Lung (tissue), 12 donors: Measurements from ENCODE around the gene RING1. TPM values are rescaled to one million over a fixed set of nuclear protein-coding genes. Genes with fewer than 3 reads are reported as not detected.

ENCODE experiments used
- ATAC-seq: fragments of 200-7000 bp; cut with Tn5 transposase; one replicate; pipeline ENCODE4 v1.9.1; 2020; ENCODE audit warnings: moderate number of reproducible peaks; ENCODE audit not compliant: insufficient read depth, low FRiP score
- DNase-seq, 3 donors: peaks; one replicate each; pipeline ENCODE4 v3.0.0-alpha.2; 2013 to 2017
- H3K27ac ChIP-seq, 2 donors: one replicate each; pipeline ENCODE4 v1.5.1; 2013; ENCODE audit warnings: mild to moderate bottlenecking in 2 of 2, moderate library complexity in 2 of 2, control low read depth in 1 of 2, inconsistent platforms in 1 of 2, low read depth in 1 of 2, low read length in 1 of 2
- H3K27me3 ChIP-seq, 3 donors: one replicate each; pipeline ENCODE4 v1.5.1; 2013; ENCODE audit warnings: low read length in 2 of 3; ENCODE audit not compliant: control insufficient read depth in 3 of 3, insufficient read depth in 3 of 3
- H3K36me3 ChIP-seq, 4 donors: one replicate each; pipeline ENCODE4 v1.5.1; 2013; ENCODE audit warnings: low read length in 4 of 4, mild to moderate bottlenecking in 1 of 4, moderate library complexity in 1 of 4; ENCODE audit not compliant: control insufficient read depth in 4 of 4, insufficient read depth in 4 of 4
- H3K4me1 ChIP-seq, 5 donors: one replicate each; pipeline ENCODE4 v1.5.1; 2013; ENCODE audit warnings: low read length in 5 of 5, mild to moderate bottlenecking in 2 of 5, moderate library complexity in 1 of 5; ENCODE audit not compliant: control insufficient read depth in 5 of 5, insufficient read depth in 5 of 5
- H3K4me3 ChIP-seq: one replicate; pipeline ENCODE4 v1.5.1; 2013; ENCODE audit warnings: mild to moderate bottlenecking, control low read depth, moderate library complexity
- H3K9ac ChIP-seq, 2 donors: one replicate each; pipeline ENCODE4 v1.5.1; 2013; ENCODE audit warnings: low read length in 2 of 2, control low read depth in 1 of 2; ENCODE audit not compliant: insufficient read depth in 1 of 2
- H3K9me3 ChIP-seq, 4 donors: one replicate each; pipeline ENCODE4 v1.5.1; 2013; ENCODE audit warnings: low read length in 3 of 4, mild to moderate bottlenecking in 1 of 4, moderate library complexity in 1 of 4; ENCODE audit not compliant: control insufficient read depth in 4 of 4, insufficient read depth in 3 of 4
- CTCF ChIP-seq: IDR thresholded peaks from 2 replicates; pipeline ENCODE4 v1.5.1; 2012; ENCODE audit warnings: mild to moderate bottlenecking; ENCODE audit errors: control extremely low read depth, extremely low read depth
- WGBS, 2 donors: extraction: QIAGEN DNeasy Blood & Tissue Kit; methylation state at CpG; one replicate each; pipeline ENCODE4 v1.1.7; 2013; 5-methylcytosine and 5-hydroxymethylcytosine counted together
- polyA plus RNA-seq, 2 donors: library from polyadenylated mRNA; stranded (reverse); fragments of 200-250 nt; gene quantifications; one replicate each; pipeline ENCODE4 v1.2.1, GENCODE V29; 2013
- total RNA-seq, 2 donors: library from RNA; depleted of rRNA in 1 of 2; stranded (reverse); fragments of >200 nt in 1 of 2; gene quantifications; one replicate each; pipeline ENCODE4 v1.2.1, GENCODE V29; 2014 to 2021
- donor health status: control.
- donor health status: control.
- donor health status: Bipolar disorder and iron deficiency.
- donor health status: healthy.
- donor health status: DM: yes; HTN: yes; CAD: no.

Gene RING1
- total and polyA plus RNA-seq, 4 donors, result 30.0 to 46.6 (median 38.9) TPM

- Histone ChIP-seq H3K27ac (no peak overlapping the region), H3K9me3 (no peaks in the 10 kb centered on the region), H3K4me3 (no peak overlapping the region), H3K36me3 (no peaks in the 10 kb centered on the region), H3K9ac (no peak overlapping the region), H3K4me1 (peaks cover 0 to 3% (median 0%) of the 10 kb centered on the region in 5 donors), H3K27me3 (no peaks in the 10 kb centered on the region)
- 82 to 91% methylated on average over 7 of the region's 7 CpGs for WGBS, 2 donors
- DNase-seq (no peak), ATAC-seq (no peak)
- TF ChIP-seq CTCF, result no peak
Measured at GRCh38 chr6:33166811-33167210, 41.5 kb upstream of the RING1 start.

GRCh38 chr6:33167374-33168283 is 40.7 kb upstream of the RING1 start:
- no peak for DNase-seq
- Histone ChIP-seq H3K9ac (no peak overlapping the region), H3K9me3 (no peaks in the 10 kb centered on the region), H3K36me3 (no peaks in the 10 kb centered on the region), H3K4me3 (no peak overlapping the region), H3K4me1 (no peaks in the 10 kb centered on the region), H3K27me3 (no peaks in the 10 kb centered on the region), H3K27ac (no peak overlapping the region)
- TF ChIP-seq CTCF, result no peak
- 84 to 88% methylated on average over 19 of the region's 19 CpGs for whole genome bisulfite sequencing, 2 donors
- no peak for ATAC-seq

- no peak overlapping the region for H3K27ac ChIP-seq
- 73 to 80% methylated on average over 6 of the region's 6 CpGs for WGBS, 2 donors
- no peak for ATAC-seq
- H3K36me3 ChIP-seq, result no peaks in the 10 kb centered on the region
- no peak overlapping the region for H3K9ac ChIP-seq
- H3K4me1 ChIP-seq, result no peaks in the 10 kb centered on the region
- TF ChIP-seq CTCF, result no peak
- no peaks in the 10 kb centered on the region for H3K9me3 ChIP-seq
- H3K4me3 ChIP-seq, result no peak overlapping the region
- no peaks in the 10 kb centered on the region for H3K27me3 ChIP-seq
- DNase-seq, result no peak
Measured at GRCh38 chr6:33168284-33168601, 40.1 kb upstream of the RING1 start.

GRCh38 chr6:33168639-33169038 is 39.7 kb upstream of the RING1 start:
- no peak overlapping the region for H3K9ac ChIP-seq
- WGBS, 2 donors, result 65 to 81% methylated on average over 5 of the region's 5 CpGs
- no peaks in the 10 kb centered on the region for H3K36me3 ChIP-seq
- no peaks in the 10 kb centered on the region for H3K4me1 ChIP-seq
- H3K4me3 ChIP-seq, result no peak overlapping the region
- ATAC-seq (no peak), DNase-seq (no peak)
- H3K27me3 ChIP-seq, result no peaks in the 10 kb centered on the region
- H3K27ac ChIP-seq, result no peak overlapping the region
- no peak for TF ChIP-seq CTCF
- H3K9me3 ChIP-seq, result no peaks in the 10 kb centered on the region
